ENCODE measurements around the gene AKR1B15. TPM values are rescaled to one million over a fixed set of nuclear protein-coding genes. Genes with fewer than 3 reads are reported as not detected.

AKR1B15 gene
- total RNA-seq, 2 donors from 2014 or later = 0.52 TPM; not detected in 1

DNA sequence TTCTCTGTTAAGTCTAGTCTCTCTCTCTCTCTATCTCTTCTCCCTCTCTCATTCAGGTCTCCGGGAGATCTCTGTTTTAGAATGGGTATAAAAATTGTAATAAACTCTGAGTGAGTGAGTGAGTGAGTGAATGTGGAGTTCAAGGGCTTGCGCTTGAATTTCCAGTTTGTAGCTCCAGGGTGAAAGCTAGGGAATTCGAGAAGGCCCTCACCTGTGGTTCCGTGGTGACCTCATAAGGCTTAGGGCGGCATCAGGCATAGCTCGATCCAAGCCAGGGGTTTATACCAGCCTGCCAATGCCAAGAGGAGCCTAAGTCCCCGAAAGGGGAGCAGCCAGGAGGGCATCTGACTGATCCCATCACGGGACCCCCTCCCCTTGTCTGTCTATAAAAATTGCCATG lies 456 bp downstream of the AKR1B15 start:
- ATAC-seq = no peak
- H3K9me3 ChIP-seq = no peaks in the 10 kb centered on the region
- no peaks in the 10 kb centered on the region for H3K36me3 ChIP-seq (replicated peaks in 1 of 2; ENCODE audit: insufficient read depth in 1 of 2, low read depth in 2 of 2)
- no peak overlapping the region for H3K4me3 ChIP-seq
- DNase-seq = no peak
- H3K27ac ChIP-seq = no peak overlapping the region
- no peaks in the 10 kb centered on the region for H3K27me3 ChIP-seq
- peaks cover 5% of the 10 kb centered on the region for H3K4me1 ChIP-seq
- intact Hi-C loops (cut with DNase I) = no loop called here
- TF ChIP-seq POLR2A (IDR thresholded peaks at IDR 0.05) = no peak
- TF ChIP-seq, protein P1, sequence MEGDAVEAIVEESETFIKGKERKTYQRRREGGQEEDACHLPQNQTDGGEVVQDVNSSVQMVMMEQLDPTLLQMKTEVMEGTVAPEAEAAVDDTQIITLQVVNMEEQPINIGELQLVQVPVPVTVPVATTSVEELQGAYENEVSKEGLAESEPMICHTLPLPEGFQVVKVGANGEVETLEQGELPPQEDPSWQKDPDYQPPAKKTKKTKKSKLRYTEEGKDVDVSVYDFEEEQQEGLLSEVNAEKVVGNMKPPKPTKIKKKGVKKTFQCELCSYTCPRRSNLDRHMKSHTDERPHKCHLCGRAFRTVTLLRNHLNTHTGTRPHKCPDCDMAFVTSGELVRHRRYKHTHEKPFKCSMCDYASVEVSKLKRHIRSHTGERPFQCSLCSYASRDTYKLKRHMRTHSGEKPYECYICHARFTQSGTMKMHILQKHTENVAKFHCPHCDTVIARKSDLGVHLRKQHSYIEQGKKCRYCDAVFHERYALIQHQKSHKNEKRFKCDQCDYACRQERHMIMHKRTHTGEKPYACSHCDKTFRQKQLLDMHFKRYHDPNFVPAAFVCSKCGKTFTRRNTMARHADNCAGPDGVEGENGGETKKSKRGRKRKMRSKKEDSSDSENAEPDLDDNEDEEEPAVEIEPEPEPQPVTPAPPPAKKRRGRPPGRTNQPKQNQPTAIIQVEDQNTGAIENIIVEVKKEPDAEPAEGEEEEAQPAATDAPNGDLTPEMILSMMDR (IDR thresholded peaks at IDR 0.05) = no peak
- 75 to 80% methylated on average over 8 of the region's 8 CpGs for WGBS, 2 donors

DNA sequence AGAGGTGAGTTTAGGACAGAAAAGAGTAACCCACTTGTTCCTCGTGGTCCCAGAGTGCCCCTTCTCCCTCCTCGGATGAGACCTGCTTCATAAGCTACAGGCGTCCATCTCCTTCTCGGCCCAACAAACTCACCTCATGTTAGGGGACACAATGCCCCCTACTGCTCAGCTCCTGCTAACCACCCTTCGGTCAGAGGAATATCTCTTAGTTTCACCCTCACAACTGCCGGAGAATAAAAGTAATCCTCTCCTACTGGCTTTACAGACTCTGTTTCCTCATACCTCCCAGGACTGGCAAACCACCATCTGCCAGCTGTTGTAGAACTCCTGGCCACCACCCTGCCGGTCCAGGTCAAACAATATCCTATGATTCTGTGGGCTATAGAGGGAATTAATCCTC lies 3.2 kb downstream of the AKR1B15 start:
- Histone ChIP-seq H3K9me3 (no peaks in the 10 kb centered on the region), H3K36me3 (replicated peaks in 1 of 2; ENCODE audit: insufficient read depth in 1 of 2, low read depth in 2 of 2) (no peaks in the 10 kb centered on the region), H3K27ac (no peak overlapping the region), H3K4me3 (no peak overlapping the region), H3K27me3 (no peaks in the 10 kb centered on the region), H3K4me1 (peaks cover 2% of the 10 kb centered on the region)
- ATAC-seq (no peak), DNase-seq (no peak)
- TF ChIP-seq POLR2A (IDR thresholded peaks at IDR 0.05) = no peak
- TF ChIP-seq, protein P1 (IDR thresholded peaks at IDR 0.05) = no peak
- WGBS, 2 donors = 60 to 67% methylated on average over 7 of the region's 7 CpGs
- intact Hi-C loops (cut with DNase I) = no loop called here

DNA sequence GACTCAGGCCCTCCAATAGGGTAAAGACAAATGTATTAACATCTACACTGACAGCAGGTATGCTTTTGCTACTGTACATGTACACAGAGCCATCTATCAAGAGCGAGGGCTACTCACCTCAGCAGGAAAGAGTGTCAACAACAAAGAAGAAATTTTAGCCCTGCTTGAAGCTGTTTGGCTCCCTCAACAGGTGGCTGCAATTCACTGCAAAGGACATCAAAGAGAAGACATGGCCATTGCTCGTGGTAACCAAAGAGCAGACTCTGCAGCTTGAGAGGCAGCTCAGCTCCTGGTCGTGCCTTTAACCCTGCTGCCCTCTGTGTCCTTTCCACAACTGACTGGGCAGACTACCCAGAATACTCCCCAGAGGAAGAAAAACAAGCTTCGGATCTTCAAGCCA lies 5.1 kb downstream of the AKR1B15 start:
- DNase-seq (no peak), ATAC-seq (no peak)
- Histone ChIP-seq H3K4me1 (no peaks in the 10 kb centered on the region), H3K27me3 (no peaks in the 10 kb centered on the region), H3K27ac (no peak overlapping the region), H3K36me3 (replicated peaks in 1 of 2; ENCODE audit: insufficient read depth in 1 of 2, low read depth in 2 of 2) (no peaks in the 10 kb centered on the region), H3K4me3 (no peak overlapping the region), H3K9me3 (no peaks in the 10 kb centered on the region)
- WGBS, 2 donors = 47 to 62% methylated on average over 4 of the region's 4 CpGs
- intact Hi-C loops (cut with DNase I) = no loop called here
- TF ChIP-seq, protein P1 (IDR thresholded peaks at IDR 0.05) = peak in 2 of 7 experiments; percentile 15 to 33
- TF ChIP-seq POLR2A (IDR thresholded peaks at IDR 0.05) = no peak

DNA sequence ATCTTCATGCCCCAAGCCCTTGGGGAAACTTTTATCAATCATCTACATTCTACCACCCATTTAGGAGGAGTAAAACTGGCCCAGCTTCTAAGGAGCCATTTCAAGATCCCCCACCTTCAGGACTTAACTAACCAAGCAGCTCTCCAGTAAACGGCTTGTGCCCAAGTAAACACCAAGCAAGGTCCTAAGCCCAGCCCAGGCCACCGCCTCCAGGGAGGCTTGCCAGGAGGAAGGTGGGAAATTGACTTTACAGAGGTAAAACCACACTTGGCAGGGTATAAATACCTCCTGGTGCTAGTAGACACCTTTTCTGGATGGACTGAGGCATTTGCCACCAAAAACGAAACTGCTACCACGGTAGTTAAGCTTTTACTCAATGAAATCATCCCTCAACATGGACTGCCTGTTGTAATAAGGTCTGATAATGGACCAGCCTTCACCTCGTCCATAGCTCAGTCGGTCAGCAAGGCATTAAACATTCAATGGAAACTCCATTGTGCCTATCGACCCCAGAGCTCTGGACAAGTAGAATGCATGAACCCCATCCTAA lies 5.6 kb downstream of the AKR1B15 start:
- intact Hi-C loops (cut with DNase I) = no loop called here
- no peaks in the 10 kb centered on the region for H3K36me3 ChIP-seq (replicated peaks in 1 of 2; ENCODE audit: insufficient read depth in 1 of 2, low read depth in 2 of 2)
- ATAC-seq (no peak), DNase-seq (no peak)
- H3K4me3 ChIP-seq = no peak overlapping the region
- H3K4me1 ChIP-seq = no peaks in the 10 kb centered on the region
- TF ChIP-seq POLR2A (IDR thresholded peaks at IDR 0.05) = no peak
- TF ChIP-seq, protein P1 (IDR thresholded peaks at IDR 0.05) = no peak
- WGBS, 2 donors = 59 to 75% methylated on average over 7 of the region's 7 CpGs
- no peaks in the 10 kb centered on the region for H3K9me3 ChIP-seq
- no peaks in the 10 kb centered on the region for H3K27me3 ChIP-seq
- H3K27ac ChIP-seq = no peak overlapping the region

DNA sequence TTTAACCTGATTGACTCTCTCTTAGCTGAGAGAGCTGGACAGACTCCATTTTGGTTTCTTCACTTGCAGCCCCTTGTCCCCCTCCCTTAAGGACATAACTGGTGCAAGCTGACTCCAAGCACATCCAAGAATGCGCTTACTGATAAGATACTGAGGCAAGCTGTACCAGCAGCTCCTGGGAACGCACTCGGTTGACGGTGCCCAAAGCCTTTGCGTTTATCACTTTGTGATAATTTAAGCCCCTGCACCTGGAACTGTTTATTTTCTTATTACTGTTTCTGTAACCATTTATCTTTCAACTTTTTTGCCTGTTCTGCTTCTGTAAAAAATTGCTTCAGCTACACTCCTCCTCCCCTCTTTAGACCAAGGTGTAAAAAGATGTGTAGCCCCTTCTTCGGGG lies 8.5 kb downstream of the AKR1B15 start:
- H3K27ac ChIP-seq = no peak overlapping the region
- no peak for ATAC-seq
- 32 to 37% methylated on average over 6 of the region's 6 CpGs for WGBS, 2 donors

More for the DNA sequence above, 8.5 kb downstream of the AKR1B15 start:
- Histone ChIP-seq H3K4me3 (no peak overlapping the region), H3K27me3 (no peaks in the 10 kb centered on the region), H3K36me3 (replicated peaks in 1 of 2; ENCODE audit: insufficient read depth in 1 of 2, low read depth in 2 of 2) (no peaks in the 10 kb centered on the region), H3K4me1 (no peaks in the 10 kb centered on the region), H3K9me3 (no peaks in the 10 kb centered on the region)
- no peak for DNase-seq
- TF ChIP-seq, protein P1 (IDR thresholded peaks at IDR 0.05) = no peak
- TF ChIP-seq POLR2A (IDR thresholded peaks at IDR 0.05) = no peak
- intact Hi-C loops (cut with DNase I) = no loop called here
